K562 (cell line): ENCODE data around the gene CCL19. TPM values are rescaled to one million over a fixed set of nuclear protein-coding genes. Genes with fewer than 3 reads are reported as not detected.
A peak's percentile ranks its signal among the peaks of the same experiment; 100 is the strongest.

ENCODE experiments used
- CTBP1 ChIP-seq: fragments of 450-650 bp; IDR thresholded peaks from 2 replicates; pipeline ENCODE4 v1.6.1; 2016; ENCODE audit warnings: borderline replicate concordance
- EP400 ChIP-seq: fragments of 450-650 bp; IDR thresholded peaks from 2 replicates; pipeline ENCODE4 v1.6.1; 2017; ENCODE audit warnings: antibody characterized with exemption, mild to moderate bottlenecking, moderate library complexity
- HCFC1 ChIP-seq: IDR thresholded peaks from 2 replicates; pipeline ENCODE4 v1.6.1; 2012; ENCODE audit warnings: low read depth, low read length, improper control_type of control experiment
- MAZ ChIP-seq, 2 experiments: fragments of 450-650 bp in 1 of 2; sonication (generic) in 1 of 2; formaldehyde crosslinking; IDR thresholded peaks in 1 of 2; conservative IDR thresholded peaks in 1 of 2; 2 replicates each; pipeline versions ENCODE4 v1.4.0 to v1.5.0; 2020; ENCODE audit warnings: mild to moderate bottlenecking in 1 of 2, missing genetic modification reagents in 1 of 2
- OTX1 ChIP-seq: fragments of 450-650 bp; formaldehyde crosslinking; IDR thresholded peaks from 2 replicates; pipeline ENCODE4 v1.4.0; 2022; ENCODE audit warnings: mild to moderate bottlenecking
- PHF21A ChIP-seq: fragments of 450-650 bp; IDR thresholded peaks from 2 replicates; pipeline ENCODE4 v1.6.1; 2017; ENCODE audit warnings: low read depth, borderline replicate concordance
- POLR2B ChIP-seq: fragments of 450-650 bp; IDR thresholded peaks from 2 replicates; pipeline ENCODE4 v1.6.1; 2018; ENCODE audit warnings: low read depth; ENCODE audit not compliant: partially characterized antibody
- RAD21 ChIP-seq, 2 experiments: fragments of 250-450 bp in 1 of 2; fragments of 450-650 bp in 1 of 2; sonication (Bioruptor Pico) in 1 of 2; formaldehyde crosslinking in 1 of 2; IDR thresholded peaks in 1 of 2; conservative IDR thresholded peaks in 1 of 2; 2 replicates each; pipeline versions ENCODE4 v1.4.0 to v1.8.0; 2020 to 2022; ENCODE audit warnings: mild to moderate bottlenecking in 2 of 2, moderate library complexity in 1 of 2
- RBFOX2 ChIP-seq: fragments of 200-400 bp; formaldehyde crosslinking; IDR thresholded peaks from 2 replicates; pipeline ENCODE4 v1.6.1; 2017; ENCODE audit warnings: low read depth, mild to moderate bottlenecking, low read length, moderate library complexity
- SIN3B ChIP-seq: fragments of 450-650 bp; IDR thresholded peaks from 2 replicates; pipeline ENCODE4 v1.6.1; 2017; ENCODE audit warnings: low read depth, mild to moderate bottlenecking, moderate library complexity
- STAG1 ChIP-seq: sonication (generic); formaldehyde crosslinking; IDR thresholded peaks from 2 replicates; pipeline ENCODE4 v1.5.0; 2020; ENCODE audit warnings: missing genetic modification reagents, borderline replicate concordance
- XRCC5 ChIP-seq: fragments of 200-400 bp; formaldehyde crosslinking; IDR thresholded peaks from 2 replicates; pipeline ENCODE4 v1.6.1; 2017; ENCODE audit warnings: low read depth, mild to moderate bottlenecking, low read length
- YY1 ChIP-seq, 3 experiments: IDR thresholded peaks; 2 replicates each; pipeline ENCODE4 v1.6.1; 2011; ENCODE audit warnings: low read length in 2 of 3, mild to moderate bottlenecking in 2 of 3, moderate library complexity in 2 of 3, borderline replicate concordance in 1 of 3, control low read depth in 1 of 3, low read depth in 1 of 3; ENCODE audit not compliant: insufficient read depth in 3 of 3, insufficient replicate concordance in 2 of 3, control insufficient read depth in 1 of 3, insufficient read length in 1 of 3; ENCODE audit errors: extremely low read depth in 1 of 3
- polyA plus RNA-seq, 8 experiments: library from polyadenylated mRNA; depleted of rRNA in 4 of 8; stranded (reverse) in 5 of 8; unstranded in 3 of 8; fragments of >200 nt; fragmentation: Nextera tagmentation in 2 of 8; fragmentation: Illumina TruSeq in 1 of 8; extraction: Ambion mirVana in 2 of 8; extraction: Trizol in 1 of 8; gene quantifications; 2 replicates each; pipeline versions ENCODE4 v1.2.1 to v1.2.3, GENCODE V29; 2011 to 2014; ENCODE audit warnings: inconsistent platforms in 1 of 8, missing spikeins in 1 of 8
- total RNA-seq, 7 experiments: library from RNA; depleted of rRNA in 6 of 7; stranded (reverse); fragments of >200 nt in 6 of 7; fragmentation: Illumina TruSeq in 2 of 7; extraction: Trizol in 2 of 7; gene quantifications; 2 replicates each; pipeline versions ENCODE4 v1.2.1 to v1.2.3, GENCODE V29; 2011 to 2021; ENCODE audit warnings: low replicate concordance in 1 of 7
- TF ChIP-seq, protein P1 (sequence below): IDR thresholded peaks from 2 replicates; pipeline ENCODE4 v1.6.1; 2011; ENCODE audit warnings: borderline replicate concordance, low read depth, mild to moderate bottlenecking, moderate library complexity, low read length; ENCODE audit not compliant: insufficient read depth, poor library complexity, severe bottlenecking
- TF ChIP-seq, protein P2 (sequence below): fragments of 450-650 bp; formaldehyde crosslinking; IDR thresholded peaks from 2 replicates; pipeline ENCODE4 v1.4.0; 2022; ENCODE audit warnings: missing genetic modification characterization
- TF ChIP-seq, protein P3 (sequence below): fragments of 450-650 bp; formaldehyde crosslinking; IDR thresholded peaks from 2 replicates; pipeline ENCODE4 v1.4.0; 2022; ENCODE audit warnings: mild to moderate bottlenecking, moderate library complexity
- TF ChIP-seq, protein P4 (sequence below): fragments of 250-450 bp; sonication (Bioruptor Pico); IDR thresholded peaks from 2 replicates; pipeline ENCODE4 v1.6.1; 2021; ENCODE audit warnings: mild to moderate bottlenecking
- TF ChIP-seq, protein P5 (sequence below), 2 experiments: IDR thresholded peaks; 2 replicates each; pipeline ENCODE4 v1.6.1; 2011; ENCODE audit warnings: borderline replicate concordance in 1 of 2, control low read depth in 1 of 2, low read depth in 1 of 2, low read length in 1 of 2, mild to moderate bottlenecking in 1 of 2, mixed read lengths in 1 of 2, moderate library complexity in 1 of 2; ENCODE audit not compliant: insufficient read depth in 1 of 2, insufficient read length in 1 of 2, poor library complexity in 1 of 2, severe bottlenecking in 1 of 2; ENCODE audit errors: extremely low read depth in 1 of 2

The CCL19 gene
- total and polyA plus RNA-seq, 9 of the 15 experiments (the other 6 are each of a cell fraction or from before 2014, with no cell fraction given), result not detected

DNA sequence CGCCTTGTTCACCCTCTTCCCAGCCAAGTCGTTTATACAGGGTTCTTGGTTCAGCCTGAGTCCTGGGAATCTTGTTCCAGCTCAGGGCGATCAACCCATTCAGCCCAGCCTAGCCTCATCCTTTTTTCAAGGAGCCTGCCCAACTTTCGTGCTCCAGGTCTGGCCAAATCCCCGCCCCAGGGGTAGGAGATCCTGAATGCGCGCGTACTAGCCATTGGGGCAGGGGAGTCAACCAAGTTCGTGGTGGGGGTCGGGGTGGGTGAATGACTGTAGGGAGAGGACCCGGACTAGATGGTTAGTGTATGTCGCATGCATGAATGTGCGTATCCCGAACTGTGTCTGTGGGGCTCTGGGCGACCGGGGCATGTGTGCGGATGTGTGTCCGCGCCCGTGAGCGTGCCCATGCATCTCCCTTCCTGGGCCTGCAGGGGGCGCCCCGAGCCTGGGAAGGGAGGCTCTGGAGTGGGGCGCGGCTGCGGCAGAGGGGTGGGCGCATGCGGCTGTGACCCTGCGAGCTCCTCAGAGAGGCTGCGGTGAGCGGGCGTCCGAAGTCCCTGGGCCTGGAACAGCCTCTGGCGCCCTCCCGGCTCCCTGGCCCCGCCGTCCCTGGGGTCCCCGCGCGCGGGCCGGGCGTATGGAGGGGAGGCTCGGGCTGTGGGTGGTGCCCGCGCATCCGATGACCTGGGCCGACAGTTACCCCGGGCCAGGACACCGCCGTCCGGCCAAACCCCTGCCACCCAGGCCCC is 10.1 kb upstream of the CCL19 start (continued):
- TF ChIP-seq PHF21A, result no peak
- TF ChIP-seq HCFC1, result no peak
- no peak for TF ChIP-seq POLR2B
- TF ChIP-seq RBFOX2, result no peak
- TF ChIP-seq EP400, result no peak
- peak in 1 of 3 experiments; percentile 6 for TF ChIP-seq YY1 (IDR thresholded peaks at IDR 0.05; ENCODE audit: borderline replicate concordance in 1 of 3, control insufficient read depth in 1 of 3, extremely low read depth in 1 of 3, insufficient read depth in 3 of 3, insufficient read length in 1 of 3, insufficient replicate concordance in 2 of 3, low read depth in 1 of 3, low read length in 2 of 3)
- peak in 1 of 2 experiments; percentile 15; a peak in 1 of 4 replicates for TF ChIP-seq MAZ (CRISPR knock-in tag; conservative IDR thresholded peaks at IDR 0.05 in 1 of 2, IDR thresholded peaks at IDR 0.05 in 1 of 2)
- TF ChIP-seq, protein P1, sequence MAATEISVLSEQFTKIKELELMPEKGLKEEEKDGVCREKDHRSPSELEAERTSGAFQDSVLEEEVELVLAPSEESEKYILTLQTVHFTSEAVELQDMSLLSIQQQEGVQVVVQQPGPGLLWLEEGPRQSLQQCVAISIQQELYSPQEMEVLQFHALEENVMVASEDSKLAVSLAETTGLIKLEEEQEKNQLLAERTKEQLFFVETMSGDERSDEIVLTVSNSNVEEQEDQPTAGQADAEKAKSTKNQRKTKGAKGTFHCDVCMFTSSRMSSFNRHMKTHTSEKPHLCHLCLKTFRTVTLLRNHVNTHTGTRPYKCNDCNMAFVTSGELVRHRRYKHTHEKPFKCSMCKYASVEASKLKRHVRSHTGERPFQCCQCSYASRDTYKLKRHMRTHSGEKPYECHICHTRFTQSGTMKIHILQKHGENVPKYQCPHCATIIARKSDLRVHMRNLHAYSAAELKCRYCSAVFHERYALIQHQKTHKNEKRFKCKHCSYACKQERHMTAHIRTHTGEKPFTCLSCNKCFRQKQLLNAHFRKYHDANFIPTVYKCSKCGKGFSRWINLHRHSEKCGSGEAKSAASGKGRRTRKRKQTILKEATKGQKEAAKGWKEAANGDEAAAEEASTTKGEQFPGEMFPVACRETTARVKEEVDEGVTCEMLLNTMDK, result peak; percentile 79
- TF ChIP-seq STAG1 (CRISPR knock-in tag), result peak; percentile 11; the same call in 1 of the 2 replicates
- TF ChIP-seq, protein P2, sequence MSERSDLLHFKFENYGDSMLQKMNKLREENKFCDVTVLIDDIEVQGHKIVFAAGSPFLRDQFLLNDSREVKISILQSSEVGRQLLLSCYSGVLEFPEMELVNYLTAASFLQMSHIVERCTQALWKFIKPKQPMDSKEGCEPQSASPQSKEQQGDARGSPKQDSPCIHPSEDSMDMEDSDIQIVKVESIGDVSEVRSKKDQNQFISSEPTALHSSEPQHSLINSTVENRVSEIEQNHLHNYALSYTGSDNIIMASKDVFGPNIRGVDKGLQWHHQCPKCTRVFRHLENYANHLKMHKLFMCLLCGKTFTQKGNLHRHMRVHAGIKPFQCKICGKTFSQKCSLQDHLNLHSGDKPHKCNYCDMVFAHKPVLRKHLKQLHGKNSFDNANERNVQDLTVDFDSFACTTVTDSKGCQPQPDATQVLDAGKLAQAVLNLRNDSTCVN (CRISPR knock-in tag), result no peak
- TF ChIP-seq, protein P3, sequence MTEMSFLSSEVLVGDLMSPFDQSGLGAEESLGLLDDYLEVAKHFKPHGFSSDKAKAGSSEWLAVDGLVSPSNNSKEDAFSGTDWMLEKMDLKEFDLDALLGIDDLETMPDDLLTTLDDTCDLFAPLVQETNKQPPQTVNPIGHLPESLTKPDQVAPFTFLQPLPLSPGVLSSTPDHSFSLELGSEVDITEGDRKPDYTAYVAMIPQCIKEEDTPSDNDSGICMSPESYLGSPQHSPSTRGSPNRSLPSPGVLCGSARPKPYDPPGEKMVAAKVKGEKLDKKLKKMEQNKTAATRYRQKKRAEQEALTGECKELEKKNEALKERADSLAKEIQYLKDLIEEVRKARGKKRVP (CRISPR knock-in tag), result no peak
- TF ChIP-seq, protein P4, sequence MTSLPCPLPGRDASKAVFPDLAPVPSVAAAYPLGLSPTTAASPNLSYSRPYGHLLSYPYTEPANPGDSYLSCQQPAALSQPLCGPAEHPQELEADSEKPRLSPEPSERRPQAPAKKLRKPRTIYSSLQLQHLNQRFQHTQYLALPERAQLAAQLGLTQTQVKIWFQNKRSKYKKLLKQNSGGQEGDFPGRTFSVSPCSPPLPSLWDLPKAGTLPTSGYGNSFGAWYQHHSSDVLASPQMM, result no peak
- TF ChIP-seq, protein P5, sequence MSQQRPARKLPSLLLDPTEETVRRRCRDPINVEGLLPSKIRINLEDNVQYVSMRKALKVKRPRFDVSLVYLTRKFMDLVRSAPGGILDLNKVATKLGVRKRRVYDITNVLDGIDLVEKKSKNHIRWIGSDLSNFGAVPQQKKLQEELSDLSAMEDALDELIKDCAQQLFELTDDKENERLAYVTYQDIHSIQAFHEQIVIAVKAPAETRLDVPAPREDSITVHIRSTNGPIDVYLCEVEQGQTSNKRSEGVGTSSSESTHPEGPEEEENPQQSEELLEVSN (IDR thresholded peaks at IDR 0.05; ENCODE audit: borderline replicate concordance in 1 of 2, extremely low read depth in 1 of 2, insufficient read depth in 1 of 2, insufficient read length in 1 of 2, low read depth in 1 of 2, low read length in 1 of 2, poor library complexity in 1 of 2, severe bottlenecking in 1 of 2), result peak in 1 of 2 experiments; percentile 60
- 0 out of 2 replicates have a peak, but pooled peaks have one; percentile 24 for TF ChIP-seq XRCC5
- TF ChIP-seq SIN3B, result 0 out of 2 replicates have a peak, but pooled peaks have one; percentile 21
- 0 out of 2 replicates have a peak, but pooled peaks have one; percentile 23 for TF ChIP-seq CTBP1
- TF ChIP-seq RAD21 (CRISPR knock-in tag; conservative IDR thresholded peaks at IDR 0.05 in 1 of 2, IDR thresholded peaks at IDR 0.05 in 1 of 2), result peak in 1 of 2 experiments; percentile 41; a peak in 2 of 4 replicates
- TF ChIP-seq OTX1 (CRISPR knock-in tag), result no peak
